HG02870 (cell line): ENCODE data around the gene DNAJC8.

ENCODE experiments used
- ATAC-seq: cut with Tn5 transposase; IDR thresholded peaks from one replicate; pipeline ENCODE4 v1.9.1; 2021; ENCODE audit warnings: mild to moderate bottlenecking, moderate library complexity; ENCODE audit not compliant: unreplicated experiment

The DNAJC8 gene

GRCh38 chr1:28256197-28256827 lies 23.5 kb upstream of the DNAJC8 start:
- no peak for ATAC-seq

GRCh38 chr1:28249866-28250295 lies 17.1 kb upstream of the DNAJC8 start:
- ATAC-seq = no peak

- ATAC-seq = no peak
These were observed 16.4 kb upstream of the DNAJC8 start for GRCh38 chr1:28249013-28249865.

- ATAC-seq = no peak
These were observed 15.6 kb upstream of the DNAJC8 start for GRCh38 chr1:28248273-28249012.

- ATAC-seq = no peak
These were observed 14.9 kb upstream of the DNAJC8 start for GRCh38 chr1:28247612-28248272.

- ATAC-seq = no peak
These were observed 13.6 kb upstream of the DNAJC8 start for GRCh38 chr1:28246427-28246832.

GRCh38 chr1:28244549-28245251 lies 11.9 kb upstream of the DNAJC8 start:
- no peak for ATAC-seq

- no peak for ATAC-seq
These were observed 11.0 kb upstream of the DNAJC8 start for GRCh38 chr1:28243685-28244311.

GRCh38 chr1:28241638-28242241 lies 8.9 kb upstream of the DNAJC8 start:
- ATAC-seq = no peak

GRCh38 chr1:28240024-28240423 lies 7.2 kb upstream of the DNAJC8 start:
- ATAC-seq = no peak

- ATAC-seq = no peak
These were observed 6.2 kb upstream of the DNAJC8 start for GRCh38 chr1:28239004-28239403.

GRCh38 chr1:28236656-28237322 lies 4.0 kb upstream of the DNAJC8 start:
- ATAC-seq = no peak

GRCh38 chr1:28235755-28236655 lies 3.2 kb upstream of the DNAJC8 start, which contains the start of gene ATP5IF1:
Gene ATP5IF1, plus strand, starts transcription at chr1:28236124. Its CDS starts 60 bp downstream, at chr1:28236184.
- peak; percentile 89 for ATAC-seq

- no peak for ATAC-seq
These were observed 406 bp upstream of the DNAJC8 start for GRCh38 chr1:28233264-28233606.

GRCh38 chr1:28229996-28230395 lies 2.8 kb downstream of the DNAJC8 start:
- ATAC-seq = no peak

- ATAC-seq = no peak
These were observed 3.7 kb downstream of the DNAJC8 start for GRCh38 chr1:28229089-28229488.

- ATAC-seq = no peak
These were observed 19.5 kb downstream of the DNAJC8 start for GRCh38 chr1:28213315-28213714.

- ATAC-seq = no peak
These were observed 23.1 kb downstream of the DNAJC8 start for GRCh38 chr1:28209700-28210099.
